ENCODE data around the gene ZC3H15. TPM values are rescaled to one million over a fixed set of nuclear protein-coding genes. Genes with fewer than 3 reads are reported as not detected.
A peak's percentile ranks its signal among the peaks of the same experiment; 100 is the strongest.
"Not testable (repeated sequence)": the region's sequence is repeated elsewhere in the genome, so short reads cannot be mapped to it uniquely, and the experiment has no call there.

ZC3H15 gene
- total RNA-seq (ENCODE audit: unreplicated experiment), result 46.8 TPM
- long read RNA-seq, transcript ZC3H15-201 (10 exons, 2,138 nt), result major isoform, 11 of 42 reads
- long read RNA-seq, partial matches to known transcripts, result 30 of 42 reads
- long read RNA-seq, other reads (novel, unspliced or antisense), result 1 of 42 reads

DNA sequence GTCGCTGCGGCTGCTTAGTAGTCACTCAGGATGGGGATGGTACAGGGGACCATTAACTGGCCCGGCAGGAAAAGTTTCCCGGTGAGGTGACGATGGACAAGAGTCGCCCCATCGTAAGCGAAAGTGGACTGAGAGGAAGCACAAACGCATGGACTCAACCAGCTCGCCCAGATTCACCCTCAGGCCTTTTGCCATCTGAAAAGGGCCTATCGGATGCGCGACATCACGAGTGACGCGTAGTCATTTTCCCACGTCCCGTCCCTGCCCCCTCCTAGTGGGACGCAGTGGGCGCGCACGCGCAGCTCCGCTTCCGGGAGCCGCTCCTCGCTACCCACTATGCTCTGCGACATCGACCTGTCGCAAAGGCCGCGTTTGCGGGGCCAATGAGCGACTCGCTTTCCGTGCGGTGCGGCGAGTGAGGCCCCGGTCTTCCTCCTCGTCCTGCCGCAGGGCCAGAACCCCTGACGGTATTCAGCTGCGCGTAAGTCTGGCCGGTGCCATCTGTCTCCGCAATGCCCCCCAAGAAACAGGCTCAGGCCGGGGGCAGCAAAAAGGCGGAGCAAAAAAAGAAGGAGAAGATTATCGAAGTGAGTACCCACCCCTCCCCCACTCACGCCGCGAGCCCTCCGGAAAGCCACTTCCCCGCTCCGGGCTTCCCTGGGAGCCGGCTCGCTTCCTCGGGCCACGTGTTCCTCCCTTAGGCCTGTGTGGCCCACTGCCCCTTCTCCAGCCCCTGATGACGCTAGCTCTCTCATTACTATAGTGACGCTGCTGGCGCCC lies at the start of gene ZC3H15:
TSS of gene ZC3H15 (plus strand) at position 390 of the 780 bp plus-strand sequence. CDS start at position 513, 123 bp downstream.
- DNase-seq (ENCODE audit: low spot score), result peak; percentile 95

DNA sequence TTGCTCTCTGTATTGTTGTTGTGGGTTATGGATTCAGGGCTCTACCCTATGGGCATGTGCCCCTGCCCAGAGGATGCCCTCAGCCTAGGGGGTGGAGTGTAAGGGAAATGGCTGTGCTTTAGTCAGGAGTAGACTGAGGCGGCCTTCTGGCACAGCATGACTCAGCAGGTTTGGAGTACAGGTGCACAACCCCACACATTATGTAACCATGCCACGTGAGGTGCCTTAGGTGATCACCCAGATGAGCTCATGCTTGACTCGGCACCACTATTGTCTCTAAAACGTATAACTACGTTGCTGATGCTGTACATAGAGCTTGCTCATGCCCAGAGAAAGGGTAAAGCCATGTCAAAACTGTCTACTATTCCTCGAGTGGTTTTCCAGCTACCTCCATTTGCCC lies 48.3 kb upstream of the ZC3H15 start:
- H3K36me3 Mint-ChIP-seq (ENCODE audit: low read depth, unreplicated experiment), result peaks cover 23% of the 10 kb centered on the region
- TF ChIP-seq, protein P1, sequence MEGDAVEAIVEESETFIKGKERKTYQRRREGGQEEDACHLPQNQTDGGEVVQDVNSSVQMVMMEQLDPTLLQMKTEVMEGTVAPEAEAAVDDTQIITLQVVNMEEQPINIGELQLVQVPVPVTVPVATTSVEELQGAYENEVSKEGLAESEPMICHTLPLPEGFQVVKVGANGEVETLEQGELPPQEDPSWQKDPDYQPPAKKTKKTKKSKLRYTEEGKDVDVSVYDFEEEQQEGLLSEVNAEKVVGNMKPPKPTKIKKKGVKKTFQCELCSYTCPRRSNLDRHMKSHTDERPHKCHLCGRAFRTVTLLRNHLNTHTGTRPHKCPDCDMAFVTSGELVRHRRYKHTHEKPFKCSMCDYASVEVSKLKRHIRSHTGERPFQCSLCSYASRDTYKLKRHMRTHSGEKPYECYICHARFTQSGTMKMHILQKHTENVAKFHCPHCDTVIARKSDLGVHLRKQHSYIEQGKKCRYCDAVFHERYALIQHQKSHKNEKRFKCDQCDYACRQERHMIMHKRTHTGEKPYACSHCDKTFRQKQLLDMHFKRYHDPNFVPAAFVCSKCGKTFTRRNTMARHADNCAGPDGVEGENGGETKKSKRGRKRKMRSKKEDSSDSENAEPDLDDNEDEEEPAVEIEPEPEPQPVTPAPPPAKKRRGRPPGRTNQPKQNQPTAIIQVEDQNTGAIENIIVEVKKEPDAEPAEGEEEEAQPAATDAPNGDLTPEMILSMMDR (IDR thresholded peaks at IDR 0.05; ENCODE audit: unreplicated experiment), result no peak
- H3K4me1 Mint-ChIP-seq (ENCODE audit: unreplicated experiment), result no peaks in the 10 kb centered on the region
- H3K9me3 Mint-ChIP-seq (ENCODE audit: unreplicated experiment), result no peaks in the 10 kb centered on the region
- DNase-seq (ENCODE audit: low spot score), result no peak
- no peak overlapping the region for H3K4me3 Mint-ChIP-seq (ENCODE audit: unreplicated experiment)
- peaks cover 3% of the 10 kb centered on the region for H3K27me3 Mint-ChIP-seq (ENCODE audit: unreplicated experiment)
- no peak overlapping the region for H3K27ac Mint-ChIP-seq (ENCODE audit: unreplicated experiment)

More for the DNA sequence above, at the start of gene ZC3H15:
- H3K4me1 Mint-ChIP-seq (ENCODE audit: unreplicated experiment), result peaks cover 27% of the 10 kb centered on the region
- H3K36me3 Mint-ChIP-seq (ENCODE audit: low read depth, unreplicated experiment), result no peaks in the 10 kb centered on the region
- peak within 1 kb of the TSS; percentile 99 for H3K27ac Mint-ChIP-seq (ENCODE audit: unreplicated experiment)
- peaks cover 15% of the 10 kb centered on the region for H3K27me3 Mint-ChIP-seq (ENCODE audit: unreplicated experiment)
- H3K4me3 Mint-ChIP-seq (ENCODE audit: unreplicated experiment), result peak within 1 kb of the TSS; percentile 97
- TF ChIP-seq, protein P1 (IDR thresholded peaks at IDR 0.05; ENCODE audit: unreplicated experiment), result no peak
- no peaks in the 10 kb centered on the region for H3K9me3 Mint-ChIP-seq (ENCODE audit: unreplicated experiment)

DNA sequence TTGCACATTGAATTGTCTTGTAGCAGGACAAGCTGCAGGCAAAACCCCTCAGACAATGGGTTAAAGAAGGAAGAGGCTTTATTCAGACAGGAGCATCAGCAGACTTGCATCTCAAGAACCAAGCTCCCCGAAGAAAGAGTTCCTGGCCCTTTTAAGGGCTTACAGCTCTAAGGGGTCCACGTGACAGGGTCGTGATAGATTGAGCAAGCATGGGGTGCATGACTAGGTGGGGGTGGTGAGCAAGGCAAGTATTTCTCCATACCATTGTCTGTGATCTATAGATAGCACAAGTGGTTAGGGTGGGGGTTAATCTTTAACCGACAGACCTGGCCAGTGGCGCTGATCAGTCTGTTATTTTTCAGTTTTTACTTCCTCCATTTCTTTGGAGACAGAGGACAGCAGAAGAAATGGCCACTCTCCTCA lies 46.4 kb upstream of the ZC3H15 start:
- H3K9me3 Mint-ChIP-seq (ENCODE audit: unreplicated experiment); DNase-seq (ENCODE audit: low spot score); H3K4me1 Mint-ChIP-seq (ENCODE audit: unreplicated experiment); H3K27me3 Mint-ChIP-seq (ENCODE audit: unreplicated experiment); H3K4me3 Mint-ChIP-seq (ENCODE audit: unreplicated experiment); H3K27ac Mint-ChIP-seq (ENCODE audit: unreplicated experiment): not testable (repeated sequence)
- peaks cover 15% of the 10 kb centered on the region for H3K36me3 Mint-ChIP-seq (ENCODE audit: low read depth, unreplicated experiment)

DNA sequence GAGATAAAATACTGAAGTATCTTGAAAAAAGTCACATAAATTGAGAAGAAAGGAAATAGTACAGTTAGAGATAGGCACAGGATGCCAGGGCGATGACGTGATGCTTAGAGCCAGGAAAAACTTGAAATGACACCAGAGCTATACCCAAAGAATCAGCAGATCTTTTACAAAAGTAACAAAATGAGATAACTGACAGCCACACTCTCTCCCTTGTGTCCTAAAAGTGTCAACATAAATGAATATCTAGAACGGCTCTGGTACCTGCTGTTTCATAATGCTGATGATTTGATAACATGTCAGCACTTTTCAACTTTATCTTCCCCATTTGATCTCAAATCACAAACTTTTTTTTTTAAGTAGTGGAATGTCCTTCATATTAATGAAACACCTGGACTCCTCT lies 45.6 kb upstream of the ZC3H15 start:
- H3K36me3 Mint-ChIP-seq (ENCODE audit: low read depth, unreplicated experiment), result peaks cover 10% of the 10 kb centered on the region
- H3K4me1 Mint-ChIP-seq (ENCODE audit: unreplicated experiment), result no peaks in the 10 kb centered on the region
- peaks cover 3% of the 10 kb centered on the region for H3K27me3 Mint-ChIP-seq (ENCODE audit: unreplicated experiment)

DNA sequence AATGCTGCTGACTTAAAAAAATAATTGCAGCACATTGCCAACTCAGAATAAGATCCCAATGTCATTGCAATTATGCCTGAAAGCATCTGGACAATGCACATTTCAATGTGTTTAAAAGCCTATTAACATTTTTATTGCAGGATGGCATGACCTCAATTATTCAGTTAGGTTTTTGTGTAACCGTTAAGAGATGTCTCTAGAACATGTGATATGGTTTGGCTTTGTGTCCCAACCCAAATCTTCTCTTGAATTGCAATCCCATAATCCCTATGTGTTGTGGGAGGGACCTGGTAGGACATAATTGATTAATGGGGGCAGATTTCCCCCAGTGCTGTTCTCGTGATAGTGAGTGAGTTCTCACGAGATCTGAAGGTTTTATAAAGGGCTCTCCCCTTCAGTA lies 43.2 kb upstream of the ZC3H15 start:
- Mint-ChIP-seq H3K4me3 (ENCODE audit: unreplicated experiment) (no peak overlapping the region), H3K36me3 (ENCODE audit: low read depth, unreplicated experiment) (peaks cover 10% of the 10 kb centered on the region), H3K27me3 (ENCODE audit: unreplicated experiment) (no peaks in the 10 kb centered on the region), H3K4me1 (ENCODE audit: unreplicated experiment) (no peaks in the 10 kb centered on the region), H3K9me3 (ENCODE audit: unreplicated experiment) (no peaks in the 10 kb centered on the region), H3K27ac (ENCODE audit: unreplicated experiment) (no peak overlapping the region)
- no peak for DNase-seq (ENCODE audit: low spot score)
- TF ChIP-seq, protein P1 (IDR thresholded peaks at IDR 0.05; ENCODE audit: unreplicated experiment), result no peak

More for the DNA sequence above, 45.6 kb upstream of the ZC3H15 start:
- no peaks in the 10 kb centered on the region for H3K9me3 Mint-ChIP-seq (ENCODE audit: unreplicated experiment)
- no peak for DNase-seq (ENCODE audit: low spot score)
- no peak overlapping the region for H3K4me3 Mint-ChIP-seq (ENCODE audit: unreplicated experiment)
- H3K27ac Mint-ChIP-seq (ENCODE audit: unreplicated experiment), result no peak overlapping the region
- TF ChIP-seq, protein P1 (IDR thresholded peaks at IDR 0.05; ENCODE audit: unreplicated experiment), result no peak
